Rectal smooth muscle tissue (tissue), 1 donor: ENCODE data around the gene SPN.
"Not testable (repeated sequence)": the region's sequence is repeated elsewhere in the genome, so short reads cannot be mapped to it uniquely, and the experiment has no call there.

Experiments
- H3K27ac ChIP-seq: one replicate; pipeline ENCODE4 v1.7.0; 2013; ENCODE audit warnings: low read depth, low read length, inconsistent platforms
- H3K27me3 ChIP-seq: one replicate; pipeline ENCODE4 v1.7.0; 2013; ENCODE audit warnings: low read length; ENCODE audit not compliant: control insufficient read depth, insufficient read depth
- H3K36me3 ChIP-seq: one replicate; pipeline ENCODE4 v1.7.0; 2013; ENCODE audit warnings: low read length; ENCODE audit not compliant: control insufficient read depth, insufficient read depth
- H3K4me1 ChIP-seq: one replicate; pipeline ENCODE4 v1.7.0; 2013; ENCODE audit warnings: low read length; ENCODE audit not compliant: control insufficient read depth, insufficient read depth
- H3K4me3 ChIP-seq: one replicate; pipeline ENCODE4 v1.7.0; 2013; ENCODE audit warnings: low read length
- H3K9ac ChIP-seq: one replicate; pipeline ENCODE4 v1.7.0; 2013; ENCODE audit warnings: low read length

Gene SPN

DNA sequence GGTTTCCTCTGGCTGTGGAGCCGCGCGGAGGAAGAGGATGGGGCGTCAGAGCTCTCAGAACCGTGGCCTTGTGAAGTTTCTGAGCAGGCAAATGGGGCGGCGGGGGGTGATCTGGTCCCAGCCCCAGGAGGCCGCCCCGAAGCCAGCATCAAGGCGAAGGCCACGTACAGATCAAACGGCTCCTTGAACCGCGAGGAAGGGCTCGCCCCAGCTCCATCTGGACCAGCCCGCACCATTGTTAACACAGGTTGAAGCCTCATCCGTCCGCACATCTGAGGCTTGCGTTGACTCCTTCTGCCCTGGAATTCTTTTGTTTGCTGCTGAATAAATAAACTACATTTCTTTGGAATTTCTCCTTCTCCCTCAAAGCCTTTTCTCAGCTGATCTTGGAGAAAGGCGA, 31.4 kb upstream of the SPN start:
- H3K9ac ChIP-seq, H3K4me1 ChIP-seq, H3K36me3 ChIP-seq, H3K4me3 ChIP-seq, H3K27me3 ChIP-seq, H3K27ac ChIP-seq: not testable (repeated sequence)

DNA sequence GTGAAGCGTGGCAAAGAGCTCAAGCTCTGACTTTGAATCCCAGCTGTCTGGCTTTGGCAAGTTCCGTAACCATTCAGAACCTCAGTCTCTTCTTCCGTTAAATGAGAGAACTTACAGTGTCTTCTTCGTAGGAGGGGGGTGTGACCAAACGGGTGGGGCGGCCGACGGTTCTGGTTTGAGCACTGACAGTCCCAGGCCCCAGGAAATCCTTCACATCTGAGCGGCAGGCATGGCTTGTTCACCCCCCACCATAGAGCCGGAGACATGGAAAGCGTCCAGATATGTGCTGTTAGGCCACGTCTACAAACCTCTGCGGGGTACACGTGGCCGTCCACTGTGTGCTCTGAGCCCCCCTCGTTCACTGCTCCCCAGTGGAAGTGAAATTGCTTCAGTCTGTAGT, 27.1 kb upstream of the SPN start:
- not testable (repeated sequence) for H3K36me3 ChIP-seq, H3K27me3 ChIP-seq, H3K4me3 ChIP-seq, H3K4me1 ChIP-seq, H3K9ac ChIP-seq, H3K27ac ChIP-seq

DNA sequence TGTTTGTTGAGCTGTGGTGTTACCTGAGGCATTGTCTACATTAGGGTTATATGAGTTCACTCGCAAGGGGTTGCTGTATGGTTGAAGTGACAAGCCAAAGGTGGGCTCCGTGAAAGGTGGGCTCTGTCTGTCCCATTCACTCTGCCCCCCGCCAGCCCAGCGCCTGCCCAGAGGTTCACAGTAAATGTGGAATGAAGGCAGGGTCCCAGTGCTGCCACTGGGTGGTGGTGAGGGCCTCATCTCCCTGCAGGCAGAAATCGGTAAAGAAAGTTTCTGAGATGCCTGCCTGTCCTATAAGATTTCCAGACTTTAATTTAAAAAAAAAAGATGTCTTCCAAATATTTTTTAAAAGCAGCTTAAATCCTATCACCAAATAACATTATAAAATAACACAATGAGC, 26.7 kb upstream of the SPN start:
- H3K4me1 ChIP-seq = not testable (repeated sequence)

DNA sequence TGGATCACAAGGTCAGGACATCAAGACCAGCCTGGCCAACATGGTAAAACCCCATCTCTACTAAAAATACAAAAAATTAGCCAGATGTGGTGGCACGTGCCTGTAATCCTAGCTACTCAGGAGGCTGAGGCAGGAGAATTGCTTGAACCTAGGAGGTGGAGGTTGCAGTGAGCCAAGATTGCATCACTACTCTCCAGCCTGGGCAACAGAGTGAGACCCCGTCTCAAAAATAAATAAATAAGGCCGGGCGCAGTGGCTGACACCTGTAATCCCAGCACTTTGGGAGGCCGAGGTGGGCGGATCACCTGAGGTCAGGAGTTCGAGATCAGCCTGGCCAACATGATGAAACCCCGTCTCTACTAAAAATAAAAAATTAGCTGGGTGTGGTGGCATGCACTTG, 24.3 kb upstream of the SPN start:
- H3K27me3 ChIP-seq = not testable (repeated sequence)

More for the DNA sequence above, 26.7 kb upstream of the SPN start:
- H3K9ac ChIP-seq, H3K4me3 ChIP-seq, H3K36me3 ChIP-seq, H3K27me3 ChIP-seq, H3K27ac ChIP-seq: not testable (repeated sequence)

DNA sequence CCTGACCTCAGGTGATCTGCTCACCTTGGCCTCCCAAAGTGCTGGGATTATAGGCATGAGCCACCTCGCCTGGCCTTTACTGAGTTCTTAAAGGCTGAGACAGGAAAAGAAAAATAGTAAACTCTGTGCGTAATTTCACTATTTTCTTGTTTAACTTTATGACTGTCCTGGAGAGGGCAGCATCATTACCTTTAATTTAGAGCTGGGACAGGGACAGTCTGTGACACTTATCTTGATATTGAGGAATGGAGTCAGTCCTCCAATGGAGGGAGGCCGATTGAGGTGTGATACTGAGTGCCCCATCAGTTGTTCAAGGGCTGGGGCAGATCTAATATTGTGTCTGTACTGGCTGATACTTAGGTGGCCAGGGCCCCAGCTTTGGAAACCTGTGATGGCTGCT, 21.5 kb upstream of the SPN start:
- Histone ChIP-seq H3K4me1 (no peaks in the 10 kb centered on the region), H3K27ac (no peak overlapping the region), H3K36me3 (no peaks in the 10 kb centered on the region), H3K27me3 (no peaks in the 10 kb centered on the region), H3K9ac (no peak overlapping the region), H3K4me3 (no peak overlapping the region)

More for the DNA sequence above, 24.3 kb upstream of the SPN start:
- not testable (repeated sequence) for H3K9ac ChIP-seq, H3K4me3 ChIP-seq, H3K36me3 ChIP-seq, H3K27ac ChIP-seq, H3K4me1 ChIP-seq

DNA sequence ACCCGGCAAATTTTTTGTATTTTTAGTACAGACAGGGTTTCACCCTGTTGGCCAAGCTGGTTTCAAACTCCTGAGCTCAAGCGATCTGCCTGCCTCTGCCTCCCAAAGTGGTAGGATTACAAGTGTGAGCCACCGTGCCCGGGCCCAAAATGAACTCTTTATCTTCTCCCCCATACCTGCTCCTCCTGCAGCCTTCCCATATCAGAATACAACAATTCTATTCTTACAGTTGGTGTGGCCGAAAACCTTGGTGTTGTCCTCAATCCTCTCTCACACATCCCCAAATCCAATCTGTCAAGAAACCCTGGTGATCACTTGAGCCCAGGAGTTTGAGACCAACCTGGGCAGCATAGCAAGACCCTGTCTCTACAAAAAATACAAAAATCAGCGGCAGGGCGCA, 19.5 kb upstream of the SPN start:
- no peak overlapping the region for H3K27ac ChIP-seq
- H3K27me3 ChIP-seq = no peaks in the 10 kb centered on the region
- H3K36me3 ChIP-seq = no peaks in the 10 kb centered on the region
- H3K9ac ChIP-seq = no peak overlapping the region
- H3K4me1 ChIP-seq = no peaks in the 10 kb centered on the region
- H3K4me3 ChIP-seq = no peak overlapping the region

DNA sequence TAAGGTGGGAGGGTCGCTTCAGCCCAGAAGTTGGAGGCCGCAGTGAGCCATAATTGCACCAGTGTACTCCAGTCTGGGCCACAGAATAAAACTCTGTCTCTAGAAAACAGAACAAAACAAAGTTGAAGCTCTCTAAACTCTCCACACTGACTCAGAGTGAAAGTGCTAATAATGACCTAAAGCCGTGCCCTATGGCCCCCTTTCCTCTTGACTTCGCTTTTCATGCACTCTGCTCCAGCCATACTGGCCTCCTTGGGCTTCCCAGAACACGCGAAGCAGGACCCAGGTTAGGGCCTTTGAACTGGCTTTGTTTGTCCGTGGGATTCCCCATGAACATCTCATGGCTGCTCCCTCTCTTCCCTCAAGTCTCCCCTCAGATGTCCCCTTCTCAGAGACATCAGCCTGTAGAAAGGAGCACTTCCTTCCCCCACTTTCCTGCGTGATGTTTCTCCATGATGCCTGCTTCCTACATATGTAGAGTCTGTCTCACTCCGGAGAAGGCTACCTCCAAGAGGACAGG, 18.6 kb upstream of the SPN start:
- H3K27ac ChIP-seq = no peak overlapping the region
- H3K27me3 ChIP-seq = no peaks in the 10 kb centered on the region
- H3K9ac ChIP-seq = no peak overlapping the region
- no peak overlapping the region for H3K4me3 ChIP-seq
- H3K36me3 ChIP-seq = no peaks in the 10 kb centered on the region
- H3K4me1 ChIP-seq = no peaks in the 10 kb centered on the region

DNA sequence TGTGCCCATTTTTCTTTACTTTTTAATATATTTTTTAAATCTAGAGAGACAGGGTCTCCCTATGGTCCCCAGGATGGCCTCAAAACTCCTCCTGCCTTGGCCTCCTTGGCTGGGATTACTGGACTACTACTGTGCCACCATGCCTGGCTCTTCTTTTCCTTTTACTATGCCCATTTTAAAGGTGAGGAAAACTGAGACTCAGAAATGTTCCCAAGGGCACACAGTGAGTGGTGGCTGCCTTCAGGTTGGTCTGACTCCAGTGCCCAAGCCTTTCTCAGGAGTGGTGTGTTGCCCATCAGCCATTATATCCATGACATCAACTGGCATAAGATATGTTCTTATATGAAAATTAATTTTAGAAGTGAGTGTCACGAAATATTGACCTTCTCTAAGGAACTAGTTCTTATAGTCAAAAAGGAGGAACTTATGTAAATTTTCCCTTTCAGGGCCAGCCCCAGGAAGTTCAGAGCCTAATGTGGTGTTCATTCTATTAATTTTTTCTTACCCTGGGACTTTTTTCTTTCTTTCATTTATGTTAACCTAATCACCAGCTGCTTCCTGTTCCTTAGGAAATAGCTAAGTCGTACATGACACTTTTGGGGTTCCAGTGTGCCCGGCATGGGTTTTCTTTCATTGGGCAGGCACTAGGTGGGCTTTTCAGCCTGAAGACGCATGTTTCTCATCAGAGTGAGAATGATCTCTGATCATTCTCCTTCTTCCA, 17.9 kb upstream of the SPN start:
- no peak overlapping the region for H3K9ac ChIP-seq
- H3K27ac ChIP-seq = no peak overlapping the region
- H3K36me3 ChIP-seq = no peaks in the 10 kb centered on the region
- no peak overlapping the region for H3K4me3 ChIP-seq
- no peaks in the 10 kb centered on the region for H3K4me1 ChIP-seq
- no peaks in the 10 kb centered on the region for H3K27me3 ChIP-seq

DNA sequence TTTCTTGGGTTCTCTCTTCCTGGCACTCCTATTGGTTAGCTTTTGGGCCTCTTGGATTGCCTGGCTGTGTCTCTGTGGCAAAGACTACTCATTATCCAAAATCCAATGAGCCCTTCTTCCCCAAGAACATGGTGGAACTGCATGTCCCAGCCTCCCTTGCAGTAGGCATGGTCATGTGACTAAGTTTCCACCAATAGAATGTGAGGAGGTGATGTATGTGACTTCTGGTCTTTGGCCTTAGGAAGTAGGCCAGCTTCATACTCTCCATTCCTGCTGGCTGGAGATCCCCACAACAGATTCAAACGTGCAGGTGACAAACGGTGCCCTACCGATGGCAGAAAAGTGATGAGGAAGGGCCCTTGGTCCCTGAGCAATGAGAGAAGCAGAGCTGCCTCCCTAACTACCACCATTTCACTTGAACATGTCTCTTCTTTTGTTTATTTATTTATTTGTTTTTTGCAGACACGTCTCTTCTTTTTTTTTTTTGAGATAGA, 17.3 kb upstream of the SPN start:
- H3K4me1 ChIP-seq = no peaks in the 10 kb centered on the region
- no peak overlapping the region for H3K9ac ChIP-seq
- H3K27me3 ChIP-seq = no peaks in the 10 kb centered on the region
- H3K36me3 ChIP-seq = no peaks in the 10 kb centered on the region
- no peak overlapping the region for H3K27ac ChIP-seq
- H3K4me3 ChIP-seq = no peak overlapping the region

DNA sequence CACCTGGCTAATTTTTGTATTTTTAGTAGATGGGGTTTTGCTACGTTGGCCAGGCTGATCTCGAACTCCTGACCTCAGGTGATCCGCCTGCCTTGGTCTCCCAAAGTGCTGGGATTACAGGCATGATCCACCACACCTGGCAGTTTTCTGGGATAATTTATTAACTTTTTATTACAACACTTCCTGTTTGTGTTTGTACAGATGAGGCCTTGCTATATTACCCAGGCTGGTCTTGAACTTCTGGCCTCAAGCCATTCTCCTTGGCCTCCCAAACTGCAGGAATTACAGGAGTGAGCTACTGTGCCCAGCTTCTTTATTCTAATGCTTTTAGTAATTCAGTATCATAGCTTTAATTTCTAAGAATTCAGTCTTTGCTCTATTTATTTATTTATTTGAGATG, 16.1 kb upstream of the SPN start:
- H3K27me3 ChIP-seq = no peaks in the 10 kb centered on the region
- H3K36me3 ChIP-seq = no peaks in the 10 kb centered on the region
- no peak overlapping the region for H3K27ac ChIP-seq
- H3K9ac ChIP-seq = no peak overlapping the region
- H3K4me1 ChIP-seq = no peaks in the 10 kb centered on the region
- no peak overlapping the region for H3K4me3 ChIP-seq

DNA sequence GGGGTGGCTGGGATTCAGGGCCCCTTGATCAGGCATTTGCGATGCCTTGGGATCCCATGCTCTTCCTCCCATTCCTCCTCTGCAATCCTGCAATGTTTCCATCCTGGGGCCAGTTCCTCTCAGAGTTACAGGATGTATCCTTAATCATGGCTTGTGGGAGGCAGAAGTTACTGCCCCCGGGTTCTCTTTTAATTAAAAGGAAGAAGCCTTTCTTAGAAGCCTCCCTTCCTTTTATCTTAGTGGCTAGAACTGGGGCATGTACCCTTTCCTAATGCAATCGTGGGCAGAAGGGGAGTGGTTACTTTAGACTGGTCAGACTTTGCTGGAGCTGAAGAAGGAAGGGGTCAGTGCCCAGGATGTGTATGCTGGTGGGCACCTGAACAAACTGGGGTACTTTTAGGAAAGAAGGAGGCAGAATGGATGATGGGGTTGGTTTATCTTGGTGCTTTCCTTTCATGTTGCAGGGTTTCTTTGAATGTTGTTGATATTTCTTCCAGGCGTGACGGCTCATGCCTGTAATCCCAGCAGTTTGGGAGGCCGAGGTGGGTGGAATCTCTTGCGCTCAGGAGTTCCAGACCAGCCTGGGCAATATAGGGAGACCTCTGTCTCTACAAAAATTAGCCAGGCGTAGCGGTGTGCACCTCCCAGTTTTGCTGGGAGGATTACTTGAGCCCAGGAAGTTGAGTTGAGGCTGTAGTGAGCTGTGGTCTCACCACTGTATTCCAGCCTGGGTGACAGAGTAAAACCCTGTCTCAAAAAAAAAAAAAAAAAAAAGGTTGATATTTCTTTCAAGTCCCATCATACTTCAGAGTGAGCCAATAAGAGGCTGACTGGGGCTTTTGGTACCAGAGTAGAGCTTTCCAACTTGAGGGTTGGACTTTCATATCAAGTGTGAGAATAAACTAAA, 13.2 kb upstream of the SPN start:
- no peaks in the 10 kb centered on the region for H3K27me3 ChIP-seq
- H3K36me3 ChIP-seq = no peaks in the 10 kb centered on the region
- H3K9ac ChIP-seq = no peak overlapping the region
- no peak overlapping the region for H3K27ac ChIP-seq
- no peaks in the 10 kb centered on the region for H3K4me1 ChIP-seq
- H3K4me3 ChIP-seq = no peak overlapping the region

DNA sequence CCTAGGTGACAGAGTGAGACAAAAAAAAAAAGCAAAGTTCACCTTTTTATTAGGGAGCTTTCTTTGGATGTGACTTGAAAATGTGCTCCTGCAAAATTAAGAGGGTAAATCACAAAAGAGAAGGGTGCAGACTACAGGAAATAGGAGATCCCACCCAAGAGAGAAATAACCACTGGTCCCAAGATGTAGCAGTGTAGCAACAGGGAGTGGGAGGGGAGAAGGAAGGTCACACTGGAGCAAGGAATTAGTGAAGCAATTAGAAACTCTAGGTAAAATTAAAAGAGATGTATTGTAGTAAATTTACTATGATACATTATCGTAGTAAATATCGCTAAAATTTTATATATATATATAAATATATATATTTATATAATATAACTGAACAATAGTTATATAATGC, 12.3 kb upstream of the SPN start:
- no peak overlapping the region for H3K27ac ChIP-seq
- H3K4me1 ChIP-seq = no peaks in the 10 kb centered on the region
- no peak overlapping the region for H3K9ac ChIP-seq
- H3K36me3 ChIP-seq = no peaks in the 10 kb centered on the region
- H3K27me3 ChIP-seq = no peaks in the 10 kb centered on the region
- no peak overlapping the region for H3K4me3 ChIP-seq
